H7 (cell line): ENCODE measurements around the gene TMEM212. TPM values are rescaled to one million over a fixed set of nuclear protein-coding genes. Genes with fewer than 3 reads are reported as not detected.
"Not testable (repeated sequence)": the region's sequence is repeated elsewhere in the genome, so short reads cannot be mapped to it uniquely, and the experiment has no call there.

ENCODE experiments used
- DNase-seq: peaks from one replicate; pipeline ENCODE4 v3.0.0; 2012
- H3K27me3 ChIP-seq: 2 replicates; pipeline ENCODE4 v1.6.0; 2011; ENCODE audit warnings: mild to moderate bottlenecking, low read length; ENCODE audit not compliant: control insufficient read depth, insufficient read depth
- H3K36me3 ChIP-seq: replicated peaks from 2 replicates; pipeline ENCODE4 v1.5.1; 2011; ENCODE audit warnings: low read length; ENCODE audit not compliant: control insufficient read depth, insufficient read depth
- H3K4me3 ChIP-seq: 2 replicates; pipeline ENCODE4 v1.5.1; 2011; ENCODE audit warnings: low read depth, mild to moderate bottlenecking, control low read depth, low read length, moderate library complexity; ENCODE audit not compliant: insufficient read depth
- total RNA-seq: library from RNA; depleted of rRNA; stranded (reverse); fragments of >200 nt; shearing (Covaris generic); gene quantifications from 2 replicates; pipeline ENCODE4 v1.2.3, GENCODE V29; 2014

TMEM212 gene
- total RNA-seq, 1 experiment from 2014 or later, result not detected

GRCh38 chr3:171850320-171850959 lies 7.3 kb downstream of the TMEM212 start:
- no peak for DNase-seq
- Histone ChIP-seq H3K36me3 (no peaks in the 10 kb centered on the region), H3K4me3 (no peak overlapping the region), H3K27me3 (no peaks in the 10 kb centered on the region)

DNA sequence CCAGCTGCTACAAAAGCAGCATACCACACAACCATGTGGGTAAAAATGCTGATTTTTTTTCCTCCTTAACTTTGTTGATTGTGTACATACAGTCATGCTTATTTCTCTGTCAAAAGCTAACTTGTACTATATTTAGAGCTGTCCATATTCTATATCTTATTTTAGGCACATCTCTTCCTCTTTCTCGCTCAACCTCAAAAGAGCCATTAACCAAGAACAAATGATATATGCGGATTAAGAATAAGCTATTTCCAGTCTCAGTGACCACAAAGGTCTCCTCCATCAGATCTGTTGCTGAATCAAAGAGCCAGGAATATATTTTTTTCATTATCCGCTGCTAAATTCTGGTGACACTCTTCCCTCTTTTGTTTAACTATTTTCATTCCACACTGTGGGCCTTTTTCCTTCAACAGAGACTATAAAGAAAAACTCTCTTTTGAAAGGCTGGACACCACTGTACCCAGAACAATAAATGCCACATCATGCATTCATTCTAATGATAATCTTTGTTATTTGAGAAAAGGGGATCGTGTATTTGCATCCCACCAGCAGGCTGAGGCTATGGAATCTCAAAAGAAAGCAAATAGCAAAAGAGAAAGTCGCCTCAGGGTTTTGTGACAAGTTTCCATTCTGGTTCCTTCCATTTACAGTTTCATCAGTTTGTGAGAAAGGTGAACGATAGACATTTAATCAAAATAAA lies 8.0 kb downstream of the TMEM212 start:
- Histone ChIP-seq H3K27me3 (no peaks in the 10 kb centered on the region), H3K4me3 (no peak overlapping the region), H3K36me3 (no peaks in the 10 kb centered on the region)
- DNase-seq, result no peak

- Histone ChIP-seq H3K4me3 (no peak overlapping the region), H3K36me3 (no peaks in the 10 kb centered on the region), H3K27me3 (no peaks in the 10 kb centered on the region)
- DNase-seq, result no peak
Measured at GRCh38 chr3:171851660-171852058, 8.5 kb downstream of the TMEM212 start.

- H3K4me3 ChIP-seq, result no peak overlapping the region
- DNase-seq, result no peak
- no peaks in the 10 kb centered on the region for H3K36me3 ChIP-seq
- H3K27me3 ChIP-seq, result no peaks in the 10 kb centered on the region
Measured at GRCh38 chr3:171854649-171855305, 11.6 kb downstream of the TMEM212 start.

GRCh38 chr3:171858770-171859169 lies 15.6 kb downstream of the TMEM212 start:
- not testable (repeated sequence) for H3K27me3 ChIP-seq, H3K36me3 ChIP-seq, DNase-seq, H3K4me3 ChIP-seq

GRCh38 chr3:171860830-171861535 lies 17.8 kb downstream of the TMEM212 start:
- H3K36me3 ChIP-seq, result no peaks in the 10 kb centered on the region
- DNase-seq, result no peak
- no peaks in the 10 kb centered on the region for H3K27me3 ChIP-seq
- no peak overlapping the region for H3K4me3 ChIP-seq

DNA sequence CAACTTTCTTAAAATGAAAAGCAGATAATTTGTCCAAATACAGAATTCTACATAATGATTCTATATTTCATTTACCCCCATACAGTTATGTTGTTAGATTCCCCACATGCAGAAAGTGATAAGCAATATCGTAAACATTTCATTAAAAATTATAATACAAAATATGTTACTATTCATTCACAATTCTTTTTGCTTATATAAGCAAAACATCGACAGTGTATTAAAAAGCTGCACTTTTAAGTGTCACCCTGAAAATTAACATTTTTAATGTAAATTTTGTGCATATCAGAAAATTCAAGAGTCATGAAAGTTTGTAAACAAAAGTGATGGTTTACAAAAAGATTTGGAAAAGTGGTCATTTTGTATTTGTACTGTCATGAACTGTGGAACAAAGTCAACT lies 19.2 kb downstream of the TMEM212 start:
- Histone ChIP-seq H3K36me3 (no peaks in the 10 kb centered on the region), H3K4me3 (no peak overlapping the region), H3K27me3 (no peaks in the 10 kb centered on the region)

DNA sequence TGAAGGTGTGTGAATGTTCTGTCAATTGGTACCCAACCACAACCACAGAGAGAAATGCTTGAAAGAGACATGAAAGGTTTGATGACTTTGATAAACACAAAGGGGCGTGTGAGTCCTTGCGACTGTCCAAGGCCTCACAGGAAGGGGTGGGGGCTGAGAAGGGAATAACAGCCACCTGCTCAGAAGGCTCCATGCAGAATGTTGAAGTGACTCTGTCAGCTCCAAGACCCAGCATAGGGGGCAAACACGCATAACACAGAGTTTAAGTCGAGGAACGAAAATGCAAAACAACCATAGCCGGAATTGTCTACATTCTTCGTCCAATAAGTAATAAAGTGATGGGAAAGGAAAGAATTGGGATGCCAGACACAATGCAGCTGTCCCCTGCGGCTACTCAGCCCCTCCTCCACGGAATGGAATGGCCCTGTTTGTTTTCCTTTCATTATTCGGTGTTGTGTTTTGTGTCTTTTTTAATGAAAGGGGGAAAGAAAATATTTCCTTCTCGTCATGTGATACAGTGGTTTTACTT lies 19.9 kb downstream of the TMEM212 start:
- H3K4me3 ChIP-seq, result no peak overlapping the region
- no peaks in the 10 kb centered on the region for H3K27me3 ChIP-seq
- no peak for DNase-seq
- no peaks in the 10 kb centered on the region for H3K36me3 ChIP-seq

More for the DNA sequence above, 19.2 kb downstream of the TMEM212 start:
- DNase-seq, result no peak

DNA sequence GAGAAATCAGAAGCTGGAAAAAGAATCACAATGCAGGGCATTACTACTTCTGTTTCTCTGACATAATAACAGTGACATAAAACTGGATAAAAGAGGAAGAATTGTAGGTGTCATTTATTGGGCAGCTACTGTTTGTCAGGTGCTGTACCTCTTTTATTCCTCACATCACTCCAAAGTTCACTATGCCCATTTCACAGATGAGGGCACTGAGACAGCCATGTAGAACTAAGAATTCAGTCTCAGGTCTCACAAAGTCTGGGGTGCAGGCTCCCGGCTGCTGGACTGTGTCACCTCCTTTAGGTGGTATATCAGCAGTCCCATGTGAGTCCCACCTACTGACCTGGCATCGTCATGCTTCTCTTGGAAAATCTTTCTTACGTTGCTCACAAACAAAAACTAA lies 20.8 kb downstream of the TMEM212 start:
- Histone ChIP-seq H3K4me3 (no peak overlapping the region), H3K27me3 (no peaks in the 10 kb centered on the region), H3K36me3 (no peaks in the 10 kb centered on the region)
- no peak for DNase-seq

DNA sequence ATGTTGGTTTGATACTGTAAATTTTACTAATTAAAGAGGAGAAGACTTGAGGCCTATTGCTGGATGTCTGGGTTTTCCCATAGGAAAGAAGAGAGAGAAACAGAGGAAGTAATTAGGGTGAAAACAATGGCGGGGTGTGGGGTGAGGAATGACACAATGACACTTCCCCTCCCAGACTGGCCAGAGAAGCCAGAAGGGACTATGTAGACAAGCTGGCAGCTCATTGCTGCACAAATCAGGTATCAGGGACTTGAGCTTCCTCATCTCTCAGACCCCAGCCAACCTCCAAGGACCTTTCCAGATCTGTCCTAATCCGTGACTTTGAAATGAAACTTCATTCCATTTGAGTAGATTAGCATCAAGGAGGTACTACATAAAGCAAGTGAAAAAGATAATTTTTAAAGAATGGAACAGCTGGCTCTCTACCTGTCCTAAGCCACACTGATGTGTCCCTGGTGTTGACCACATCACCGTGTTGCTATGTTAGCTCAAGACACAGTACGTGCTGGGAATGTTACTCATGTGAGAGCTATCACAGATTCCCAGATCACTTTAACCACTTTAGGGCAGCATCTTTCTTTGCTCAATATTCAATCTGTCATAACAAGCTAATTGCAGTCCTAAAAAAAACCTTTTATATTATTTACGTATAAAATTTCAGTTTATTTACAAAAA lies 22.2 kb downstream of the TMEM212 start:
- Histone ChIP-seq H3K4me3 (no peak overlapping the region), H3K36me3 (no peaks in the 10 kb centered on the region), H3K27me3 (no peaks in the 10 kb centered on the region)
- DNase-seq, result no peak

- peak; percentile 35 for DNase-seq
- Histone ChIP-seq H3K36me3 (no peaks in the 10 kb centered on the region), H3K27me3 (no peaks in the 10 kb centered on the region), H3K4me3 (no peak overlapping the region)
Measured at GRCh38 chr3:171867981-171868380, 24.8 kb downstream of the TMEM212 start.

- H3K4me3 ChIP-seq, result no peak overlapping the region
- no peaks in the 10 kb centered on the region for H3K27me3 ChIP-seq
- no peak for DNase-seq
- no peaks in the 10 kb centered on the region for H3K36me3 ChIP-seq
Measured at GRCh38 chr3:171871392-171872274, 28.5 kb downstream of the TMEM212 start.

DNA sequence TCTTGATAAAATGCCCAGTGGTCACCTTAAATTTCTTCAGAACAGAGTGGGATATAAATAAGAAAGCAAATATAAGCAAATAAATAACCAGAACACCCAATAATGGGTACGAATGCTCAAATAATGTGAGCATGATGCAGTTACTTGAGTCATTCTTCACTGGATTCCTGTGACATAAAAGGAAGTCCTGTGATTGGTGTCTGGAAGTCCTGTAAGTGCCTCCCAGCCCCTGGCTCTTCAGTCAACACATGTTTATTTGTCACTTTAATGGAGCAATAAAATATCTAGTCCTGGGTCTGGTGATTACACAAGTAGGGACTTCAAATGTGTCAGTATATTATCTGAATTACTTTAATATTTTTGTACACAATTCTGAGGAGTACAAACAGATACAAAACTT lies 30.4 kb downstream of the TMEM212 start:
- no peaks in the 10 kb centered on the region for H3K27me3 ChIP-seq
- no peaks in the 10 kb centered on the region for H3K36me3 ChIP-seq
- no peak for DNase-seq
- H3K4me3 ChIP-seq, result no peak overlapping the region
